Endodermal cell (in vitro differentiated cells): ENCODE data around the gene LGALS9C. TPM values are rescaled to one million over a fixed set of nuclear protein-coding genes. Genes with fewer than 3 reads are reported as not detected.
A peak's percentile ranks its signal among the peaks of the same experiment; 100 is the strongest.
"Not testable (repeated sequence)": the region's sequence is repeated elsewhere in the genome, so short reads cannot be mapped to it uniquely, and the experiment has no call there.

Experiments
- DNase-seq: peaks from one replicate; pipeline ENCODE4 v3.0.0-alpha.2; 2017
- H3K27ac ChIP-seq: 2 replicates; pipeline ENCODE4 v1.5.1; 2013; ENCODE audit warnings: mild to moderate bottlenecking, low read depth, low read length, moderate library complexity
- H3K27me3 ChIP-seq: 2 replicates; pipeline ENCODE4 v1.6.1; 2013; ENCODE audit warnings: mild to moderate bottlenecking, low read length, moderate library complexity; ENCODE audit not compliant: insufficient read depth, control insufficient read depth, poor library complexity, severe bottlenecking
- H3K36me3 ChIP-seq: 2 replicates; pipeline ENCODE4 v1.7.0; 2013; ENCODE audit warnings: mild to moderate bottlenecking, low read length, moderate library complexity; ENCODE audit not compliant: control insufficient read depth, insufficient read depth
- H3K4me1 ChIP-seq: one replicate; pipeline ENCODE4 v1.7.0; 2013; ENCODE audit warnings: low read length; ENCODE audit not compliant: control insufficient read depth, insufficient read depth
- H3K4me3 ChIP-seq: 2 replicates; pipeline ENCODE4 v1.5.1; 2013; ENCODE audit warnings: mild to moderate bottlenecking, low read length, moderate library complexity
- H3K9ac ChIP-seq: 2 replicates; pipeline ENCODE4 v1.6.1; 2013; ENCODE audit warnings: mild to moderate bottlenecking, low read length, moderate library complexity; ENCODE audit not compliant: poor library complexity, severe bottlenecking; ENCODE audit errors: extremely low read depth
- H3K9me3 ChIP-seq: 2 replicates; pipeline ENCODE4 v1.6.1; 2013; ENCODE audit warnings: mild to moderate bottlenecking, low read length, moderate library complexity; ENCODE audit not compliant: control insufficient read depth
- H3K27ac Mint-ChIP-seq: 2 replicates; pipeline ENCODE4 v1.8.0; 2020; ENCODE audit warnings: mixed read lengths
- H3K27me3 Mint-ChIP-seq: 2 replicates; pipeline ENCODE4 v1.8.0; 2021; ENCODE audit warnings: mild to moderate bottlenecking, mixed read lengths; ENCODE audit not compliant: insufficient read depth
- H3K36me3 Mint-ChIP-seq: 2 replicates; pipeline ENCODE4 v1.8.0; 2020; ENCODE audit warnings: low read depth, mixed read lengths
- H3K4me1 Mint-ChIP-seq: 2 replicates; pipeline ENCODE4 v1.8.0; 2020; ENCODE audit warnings: mixed read lengths
- H3K4me3 Mint-ChIP-seq: 2 replicates; pipeline ENCODE4 v1.8.0; 2020; ENCODE audit warnings: mild to moderate bottlenecking, moderate library complexity, mixed read lengths
- H3K9me3 Mint-ChIP-seq: 2 replicates; pipeline ENCODE4 v1.8.0; 2020; ENCODE audit warnings: mild to moderate bottlenecking, mixed read lengths
- CTCF ChIP-seq: fragments of 200-600 bp; sonication (generic); conservative IDR thresholded peaks from 2 replicates; pipeline ENCODE4 v1.5.0; 2021; ENCODE audit warnings: antibody characterized with exemption, mild to moderate bottlenecking
- WGBS, 2 experiments: methylation state at CpG; one replicate each; pipeline versions ENCODE4 v1.1.5 to v1.1.7; 2013; ENCODE audit warnings: missing lambda C conversion rate in 2 of 2, mixed read lengths in 1 of 2; ENCODE audit not compliant: insufficient coverage in 1 of 2, insufficient read length in 1 of 2; 5-methylcytosine and 5-hydroxymethylcytosine counted together
- total RNA-seq, 2 donors: library from RNA; stranded (reverse); fragmentation: NEBNext Ultra II Directional in 1 of 2; extraction: Animal tissue kit (Norgen Biotek cat#: 25700) in 1 of 2; gene quantifications; 2 replicates in 1 of 2; 3 replicates in 1 of 2; pipeline ENCODE4 v1.2.1, GENCODE V29; 2021

LGALS9C gene
- total RNA-seq, 2 donors from 2014 or later, result not detected

- DNase-seq, H3K27me3 Mint-ChIP-seq: not testable (repeated sequence)
Measured at GRCh38 chr17:18525015-18525414, 48.4 kb downstream of the LGALS9C start.

GRCh38 chr17:18526168-18526800 lies 49.7 kb downstream of the LGALS9C start:
- WGBS, 2 experiments, result 96% methylated on average over 3 of the region's 12 CpGs; no CpG with 5 or more reads in 1 of the 2 experiments
- H3K27me3 Mint-ChIP-seq, H3K4me3 Mint-ChIP-seq, H3K9me3 Mint-ChIP-seq, H3K36me3 Mint-ChIP-seq, H3K27ac ChIP-seq, H3K36me3 ChIP-seq, H3K4me3 ChIP-seq, H3K9me3 ChIP-seq, DNase-seq, H3K4me1 Mint-ChIP-seq, H3K27ac Mint-ChIP-seq, H3K4me1 ChIP-seq, H3K27me3 ChIP-seq, H3K9ac ChIP-seq: not testable (repeated sequence)

More at GRCh38 chr17:18525015-18525414, 48.4 kb downstream of the LGALS9C start:
- H3K4me3 Mint-ChIP-seq, H3K27me3 ChIP-seq, H3K27ac ChIP-seq, H3K4me1 Mint-ChIP-seq, H3K9ac ChIP-seq, H3K36me3 ChIP-seq, H3K9me3 ChIP-seq, H3K4me3 ChIP-seq, H3K36me3 Mint-ChIP-seq, H3K9me3 Mint-ChIP-seq, H3K4me1 ChIP-seq, H3K27ac Mint-ChIP-seq: not testable (repeated sequence)
- peak; percentile 28 for TF ChIP-seq CTCF
- 82 to 100% methylated on average over 2 to 5 of the region's 9 CpGs for WGBS, 2 experiments

DNA sequence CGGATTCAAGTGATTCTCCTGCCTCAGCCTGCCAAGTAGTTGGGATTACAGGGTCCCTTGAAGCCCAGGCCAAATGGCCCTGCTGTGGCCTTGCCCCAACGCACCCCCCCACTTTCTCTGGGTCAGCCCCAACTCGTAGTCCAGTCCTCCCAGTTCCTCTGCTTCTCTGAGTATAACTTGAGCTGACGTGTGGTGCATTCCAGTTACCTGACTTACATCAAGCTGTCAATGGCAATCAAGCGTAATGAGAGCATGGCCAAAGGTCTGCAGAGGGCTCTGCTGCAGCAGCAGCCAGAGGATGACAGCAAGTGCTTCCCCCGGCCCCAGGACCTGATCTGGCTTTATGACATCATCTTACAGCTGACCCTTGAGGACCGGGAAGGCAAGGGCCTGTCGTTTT lies 50.8 kb downstream of the LGALS9C start:
- not testable (repeated sequence) for H3K9ac ChIP-seq, DNase-seq, H3K9me3 Mint-ChIP-seq, H3K36me3 Mint-ChIP-seq, H3K9me3 ChIP-seq, H3K27ac Mint-ChIP-seq, H3K4me3 ChIP-seq, H3K4me3 Mint-ChIP-seq, H3K27me3 Mint-ChIP-seq, H3K27ac ChIP-seq, H3K36me3 ChIP-seq, H3K4me1 ChIP-seq, H3K27me3 ChIP-seq, H3K4me1 Mint-ChIP-seq
- 90 to 100% methylated on average over 2 to 4 of the region's 8 CpGs for WGBS, 2 experiments

GRCh38 chr17:18528435-18528834 lies 51.8 kb downstream of the LGALS9C start:
- H3K4me1 Mint-ChIP-seq, H3K9me3 ChIP-seq, H3K27me3 ChIP-seq, DNase-seq, H3K9me3 Mint-ChIP-seq, H3K36me3 ChIP-seq, H3K36me3 Mint-ChIP-seq, H3K4me1 ChIP-seq, H3K27ac ChIP-seq, H3K27ac Mint-ChIP-seq, H3K9ac ChIP-seq, H3K4me3 Mint-ChIP-seq, H3K27me3 Mint-ChIP-seq, H3K4me3 ChIP-seq: not testable (repeated sequence)
- 100% methylated on average over 1 of the region's 6 CpGs; no CpG with 5 or more reads in 1 of the 2 experiments for WGBS, 2 experiments

- H3K36me3 Mint-ChIP-seq, H3K9ac ChIP-seq, H3K4me1 ChIP-seq, H3K27ac ChIP-seq, H3K27me3 Mint-ChIP-seq, H3K9me3 Mint-ChIP-seq, DNase-seq, H3K4me3 ChIP-seq, H3K27ac Mint-ChIP-seq, H3K4me3 Mint-ChIP-seq, H3K4me1 Mint-ChIP-seq, H3K36me3 ChIP-seq, H3K9me3 ChIP-seq, H3K27me3 ChIP-seq: not testable (repeated sequence)
- WGBS, 2 experiments, result 94% methylated on average over 4 of the region's 4 CpGs; no CpG with 5 or more reads in 1 of the 2 experiments
Measured at GRCh38 chr17:18528899-18529500, 52.4 kb downstream of the LGALS9C start.

DNA sequence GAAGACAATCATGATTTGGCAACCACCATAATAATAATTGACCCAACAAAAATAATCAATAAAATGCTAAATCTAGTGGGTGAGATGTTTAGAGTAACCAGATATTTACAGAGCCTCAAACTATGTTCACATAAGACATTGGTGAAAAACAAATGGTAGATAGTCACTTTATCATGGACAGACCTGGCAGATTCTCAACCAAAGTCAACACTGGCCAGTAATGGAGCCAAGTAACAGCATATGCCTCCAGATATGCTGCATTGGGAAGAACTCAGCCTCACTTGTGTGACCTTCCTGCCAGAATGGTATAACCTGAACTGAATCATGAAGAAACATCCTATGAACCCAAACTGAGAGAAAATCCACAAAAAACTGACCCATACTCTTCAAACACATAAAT lies 53.8 kb downstream of the LGALS9C start:
- not testable (repeated sequence) for H3K27me3 Mint-ChIP-seq, H3K4me3 Mint-ChIP-seq, H3K36me3 ChIP-seq, H3K4me1 ChIP-seq, H3K4me1 Mint-ChIP-seq, H3K9me3 Mint-ChIP-seq, H3K36me3 Mint-ChIP-seq, H3K9me3 ChIP-seq, H3K9ac ChIP-seq, H3K4me3 ChIP-seq, H3K27ac ChIP-seq, H3K27me3 ChIP-seq, H3K27ac Mint-ChIP-seq, DNase-seq
